Fibroblast of lung (primary cell): ENCODE results near the gene UBE2QL1. TPM values are rescaled to one million over a fixed set of nuclear protein-coding genes. Genes with fewer than 3 reads are reported as not detected.

Source experiments
- DNase-seq, 2 donors: peaks; one replicate each; pipeline versions ENCODE4 v3.0.0 to v3.0.0-alpha.2; 2010; ENCODE audit warnings: low read depth in 2 of 2
- H2AFZ ChIP-seq: 2 replicates; pipeline ENCODE4 v1.5.1; 2012; ENCODE audit warnings: low read length, control low read depth, inconsistent platforms
- H3K27ac ChIP-seq: 2 replicates; pipeline ENCODE4 v1.5.1; 2011; ENCODE audit warnings: low read length, control low read depth; ENCODE audit not compliant: insufficient read depth
- H3K27me3 ChIP-seq: 2 replicates; pipeline ENCODE4 v1.5.1; 2011; ENCODE audit warnings: mild to moderate bottlenecking, low read length; ENCODE audit not compliant: control insufficient read depth, insufficient read depth
- H3K36me3 ChIP-seq: 2 replicates; pipeline ENCODE4 v1.5.1; 2011; ENCODE audit warnings: low read length; ENCODE audit not compliant: control insufficient read depth, insufficient read depth
- H3K4me1 ChIP-seq: 2 replicates; pipeline ENCODE4 v1.5.1; 2011; ENCODE audit warnings: low read length; ENCODE audit not compliant: control insufficient read depth, insufficient read depth; ENCODE audit errors: extremely low read depth
- H3K4me2 ChIP-seq: 2 replicates; pipeline ENCODE4 v1.5.1; 2011; ENCODE audit warnings: low read length, control low read depth; ENCODE audit not compliant: insufficient read depth; ENCODE audit errors: extremely low read depth
- H3K4me3 ChIP-seq, 4 experiments: fragments of 200-600 bp in 1 of 4; sonication (generic) in 1 of 4; replicated peaks in 1 of 4; 2 replicates each; pipeline ENCODE4 v1.5.1; 2011 to 2016; ENCODE audit warnings: low read length in 4 of 4, low read depth in 3 of 4, mild to moderate bottlenecking in 3 of 4, control low read depth in 2 of 4, inconsistent platforms in 1 of 4, mixed read lengths in 1 of 4; ENCODE audit not compliant: insufficient read depth in 1 of 4; ENCODE audit errors: control extremely low read depth in 1 of 4
- H3K79me2 ChIP-seq: 2 replicates; pipeline ENCODE4 v1.5.1; 2012; ENCODE audit warnings: mild to moderate bottlenecking, low read length, inconsistent platforms; ENCODE audit not compliant: control insufficient read depth, insufficient read depth
- H3K9ac ChIP-seq: 2 replicates; pipeline ENCODE4 v1.5.1; 2011; ENCODE audit warnings: mild to moderate bottlenecking, low read length, control low read depth; ENCODE audit not compliant: insufficient read depth
- H3K9me3 ChIP-seq: 2 replicates; pipeline ENCODE4 v1.5.1; 2012; ENCODE audit warnings: low read depth, low read length; ENCODE audit not compliant: control insufficient read depth, insufficient read depth
- H4K20me1 ChIP-seq: 2 replicates; pipeline ENCODE4 v1.5.1; 2011; ENCODE audit warnings: low read length; ENCODE audit not compliant: control insufficient read depth, insufficient read depth; ENCODE audit errors: extremely low read depth
- EZH2 ChIP-seq: IDR thresholded peaks from 2 replicates; pipeline ENCODE4 v1.5.1; 2012; ENCODE audit warnings: low read length, control low read depth, mild to moderate bottlenecking; ENCODE audit errors: missing control alignments
- polyA plus RNA-seq, 2 donors: library from polyadenylated mRNA; depleted of rRNA in 1 of 2; stranded (reverse) in 1 of 2; unstranded in 1 of 2; fragments of >200 nt; gene quantifications; 2 replicates each; pipeline ENCODE4 v1.2.1, GENCODE V29; 2011 to 2012; ENCODE audit warnings: missing spikeins in 1 of 2
- total RNA-seq: library from RNA; depleted of rRNA; stranded (reverse); fragments of >200 nt; gene quantifications from 2 replicates; pipeline ENCODE4 v1.2.1, GENCODE V29; 2014
- TF ChIP-seq, protein P1 (sequence below), 2 donors: IDR thresholded peaks in 1 of 2; conservative IDR thresholded peaks in 1 of 2; 1 replicate in 1 of 2; 2 replicates in 1 of 2; pipeline ENCODE4 v1.5.1; 2011 to 2012; ENCODE audit warnings: low read length in 2 of 2, control low read depth in 1 of 2, inconsistent platforms in 1 of 2, low read depth in 1 of 2, mild to moderate bottlenecking in 1 of 2

UBE2QL1 gene
- total and polyA plus RNA-seq, 2 donors (not counting 1 experiment from before 2014, with no cell fraction given), result not detected

DNA sequence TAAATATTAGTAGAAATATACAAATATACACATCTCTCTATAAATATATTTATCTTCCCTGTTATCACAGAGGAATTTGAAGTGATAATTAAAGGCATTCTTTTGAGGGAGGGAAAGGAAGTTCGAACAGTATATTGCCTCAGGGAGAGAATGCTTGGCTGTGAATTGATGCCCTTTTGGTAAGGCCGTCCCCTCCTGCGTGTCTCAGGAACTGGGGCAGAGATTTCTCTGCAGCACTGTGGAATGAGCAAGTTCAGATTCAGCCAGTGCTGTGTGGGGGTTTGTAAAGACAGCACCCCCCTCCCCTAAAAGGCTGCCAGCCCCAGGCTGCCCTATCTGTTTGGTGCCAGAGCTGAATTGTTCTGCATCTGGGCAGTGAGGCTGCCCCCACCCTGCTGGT is 42.0 kb downstream of the UBE2QL1 start:
- Histone ChIP-seq H3K9ac (no peak overlapping the region), H3K79me2 (no peaks in the 10 kb centered on the region), H3K4me3 (no peak overlapping the region), H3K27me3 (no peaks in the 10 kb centered on the region), H3K36me3 (no peaks in the 10 kb centered on the region), H3K27ac (no peak overlapping the region), H3K9me3 (no peaks in the 10 kb centered on the region), H4K20me1 (no peaks in the 10 kb centered on the region), H3K4me2 (no peak overlapping the region), H2AFZ (no peak overlapping the region), H3K4me1 (no peaks in the 10 kb centered on the region)
- no peak for DNase-seq
- no peak for TF ChIP-seq EZH2

DNA sequence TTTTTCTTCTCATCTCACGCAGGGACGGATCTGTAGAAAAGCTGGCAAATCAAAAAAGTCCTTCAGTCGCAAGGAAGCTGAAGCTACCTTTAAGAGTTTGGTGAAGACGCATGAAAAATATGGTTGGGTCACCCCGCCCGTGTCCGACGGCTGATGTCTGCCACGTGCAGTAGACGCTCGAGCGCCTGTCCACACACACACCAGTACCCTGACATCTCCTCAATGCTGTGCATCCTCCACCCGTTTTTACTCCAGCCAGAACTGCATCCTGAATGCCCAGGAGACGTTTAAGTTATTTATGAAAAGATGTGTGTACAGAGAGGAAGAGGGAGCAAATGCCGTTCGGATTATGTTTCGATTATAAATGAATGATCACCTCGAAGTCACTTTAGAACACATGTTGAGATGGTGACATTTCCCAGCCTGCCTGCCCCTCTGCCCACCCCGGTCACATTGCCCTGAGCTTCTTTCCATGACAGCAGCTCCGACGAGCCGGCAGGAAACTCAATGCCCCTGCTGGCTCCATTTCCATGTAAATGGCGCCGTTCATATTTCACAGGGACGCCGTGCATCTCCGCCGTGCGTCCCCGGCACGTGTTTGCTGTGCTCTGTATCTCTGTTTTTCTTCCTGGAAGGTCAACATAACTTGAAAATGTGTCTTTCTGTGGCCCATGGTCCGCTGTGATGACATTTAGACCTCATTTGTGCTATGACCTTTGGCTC is 42.7 kb downstream of the UBE2QL1 start:
- H3K4me1 ChIP-seq, result no peaks in the 10 kb centered on the region
- no peaks in the 10 kb centered on the region for H3K36me3 ChIP-seq
- H2AFZ ChIP-seq, result no peak overlapping the region
- no peaks in the 10 kb centered on the region for H3K9me3 ChIP-seq
- H3K4me2 ChIP-seq, result no peak overlapping the region
- H3K27ac ChIP-seq, result no peak overlapping the region
- no peaks in the 10 kb centered on the region for H3K27me3 ChIP-seq
- no peak overlapping the region for H3K4me3 ChIP-seq
- TF ChIP-seq, protein P1, sequence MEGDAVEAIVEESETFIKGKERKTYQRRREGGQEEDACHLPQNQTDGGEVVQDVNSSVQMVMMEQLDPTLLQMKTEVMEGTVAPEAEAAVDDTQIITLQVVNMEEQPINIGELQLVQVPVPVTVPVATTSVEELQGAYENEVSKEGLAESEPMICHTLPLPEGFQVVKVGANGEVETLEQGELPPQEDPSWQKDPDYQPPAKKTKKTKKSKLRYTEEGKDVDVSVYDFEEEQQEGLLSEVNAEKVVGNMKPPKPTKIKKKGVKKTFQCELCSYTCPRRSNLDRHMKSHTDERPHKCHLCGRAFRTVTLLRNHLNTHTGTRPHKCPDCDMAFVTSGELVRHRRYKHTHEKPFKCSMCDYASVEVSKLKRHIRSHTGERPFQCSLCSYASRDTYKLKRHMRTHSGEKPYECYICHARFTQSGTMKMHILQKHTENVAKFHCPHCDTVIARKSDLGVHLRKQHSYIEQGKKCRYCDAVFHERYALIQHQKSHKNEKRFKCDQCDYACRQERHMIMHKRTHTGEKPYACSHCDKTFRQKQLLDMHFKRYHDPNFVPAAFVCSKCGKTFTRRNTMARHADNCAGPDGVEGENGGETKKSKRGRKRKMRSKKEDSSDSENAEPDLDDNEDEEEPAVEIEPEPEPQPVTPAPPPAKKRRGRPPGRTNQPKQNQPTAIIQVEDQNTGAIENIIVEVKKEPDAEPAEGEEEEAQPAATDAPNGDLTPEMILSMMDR (conservative IDR thresholded peaks at IDR 0.05 in 1 of 2, IDR thresholded peaks at IDR 0.05 in 1 of 2; ENCODE audit: low read depth in 1 of 2, low read length in 2 of 2), result no peak
- TF ChIP-seq EZH2, result no peak
- no peak for DNase-seq
- no peaks in the 10 kb centered on the region for H4K20me1 ChIP-seq
- no peak overlapping the region for H3K9ac ChIP-seq
- H3K79me2 ChIP-seq, result no peaks in the 10 kb centered on the region

DNA sequence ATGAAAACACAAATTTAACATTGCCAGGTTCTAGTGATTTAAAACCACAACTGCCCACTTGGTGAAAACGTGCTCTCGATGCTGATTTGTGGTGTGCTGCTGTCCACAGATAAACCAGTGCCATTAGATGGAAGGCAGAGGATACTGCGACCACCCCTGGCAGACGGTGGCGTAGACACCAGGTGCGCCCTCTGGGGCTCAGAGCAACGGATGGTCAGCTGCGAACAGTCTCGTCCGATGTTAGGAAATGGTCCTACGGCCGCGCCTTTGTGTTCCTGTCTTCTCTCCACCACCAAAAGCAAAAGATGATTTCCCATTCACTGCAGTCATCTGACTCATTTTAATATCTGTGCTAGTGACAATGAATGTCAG is 43.2 kb downstream of the UBE2QL1 start:
- H4K20me1 ChIP-seq, result no peaks in the 10 kb centered on the region
- TF ChIP-seq EZH2, result no peak
- TF ChIP-seq, protein P1 (conservative IDR thresholded peaks at IDR 0.05 in 1 of 2, IDR thresholded peaks at IDR 0.05 in 1 of 2; ENCODE audit: low read depth in 1 of 2, low read length in 2 of 2), result no peak
- H3K4me3 ChIP-seq, result no peak overlapping the region
- no peak overlapping the region for H2AFZ ChIP-seq
- no peaks in the 10 kb centered on the region for H3K4me1 ChIP-seq
- no peaks in the 10 kb centered on the region for H3K9me3 ChIP-seq
- no peak overlapping the region for H3K27ac ChIP-seq
- no peaks in the 10 kb centered on the region for H3K36me3 ChIP-seq
- H3K4me2 ChIP-seq, result no peak overlapping the region
- H3K27me3 ChIP-seq, result no peaks in the 10 kb centered on the region
- H3K79me2 ChIP-seq, result no peaks in the 10 kb centered on the region
- DNase-seq, result no peak
- H3K9ac ChIP-seq, result no peak overlapping the region
